Limb (tissue), 2 donors: ENCODE measurements around the gene SELENOI.
"Not testable (repeated sequence)": the region's sequence is repeated elsewhere in the genome, so short reads cannot be mapped to it uniquely, and the experiment has no call there.

Source experiments
- DNase-seq, 2 donors: peaks; one replicate each; pipeline ENCODE4 v3.0.0-alpha.2; 2016; ENCODE audit errors: extremely low spot score in 2 of 2

Gene SELENOI

DNA sequence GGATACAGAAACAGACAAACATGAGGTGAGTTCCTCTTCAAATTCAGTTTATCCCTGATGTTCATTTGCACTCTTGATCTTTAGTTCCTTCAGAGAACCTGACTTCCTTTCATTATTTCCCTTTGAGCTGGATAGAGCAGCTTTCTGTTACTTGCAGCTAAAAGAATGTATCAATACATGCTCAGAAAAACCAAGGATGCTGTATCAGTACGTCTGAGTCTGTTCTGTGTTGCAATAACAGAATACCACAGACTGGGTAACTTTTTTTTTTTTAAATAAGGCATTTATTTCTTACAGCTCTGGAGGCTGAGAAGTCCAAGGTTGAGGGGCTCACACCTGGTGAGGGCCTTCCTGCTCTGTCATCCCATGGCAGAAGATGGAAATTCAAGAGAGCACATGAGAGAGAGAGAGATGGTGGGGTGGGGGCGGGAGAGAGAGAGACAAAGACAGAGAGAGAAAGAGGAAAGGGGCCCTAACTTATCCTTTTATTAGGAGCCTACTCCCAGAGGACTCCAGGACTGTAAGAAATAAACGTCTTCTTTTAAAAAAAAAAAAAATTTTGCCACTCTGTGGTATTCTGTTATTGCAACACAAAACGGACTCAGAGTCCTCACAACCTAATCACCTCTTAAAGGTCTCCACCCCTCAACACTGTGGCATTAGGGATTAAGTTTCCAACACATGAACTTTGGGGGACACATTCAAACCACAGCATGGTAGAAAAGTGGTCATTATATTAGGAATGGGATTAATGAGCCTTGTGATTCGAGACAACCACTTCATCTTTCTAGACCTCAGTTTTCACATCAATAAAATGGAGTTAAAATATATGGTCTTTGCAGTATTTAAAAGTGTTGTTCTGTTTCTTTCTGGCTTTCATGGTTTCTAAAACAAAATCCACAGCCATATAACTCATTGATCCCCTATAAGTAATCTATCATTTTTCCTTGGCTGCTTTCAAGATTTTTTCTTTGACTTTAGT is 18.4 kb upstream of the SELENOI start:
- no peak for DNase-seq

DNA sequence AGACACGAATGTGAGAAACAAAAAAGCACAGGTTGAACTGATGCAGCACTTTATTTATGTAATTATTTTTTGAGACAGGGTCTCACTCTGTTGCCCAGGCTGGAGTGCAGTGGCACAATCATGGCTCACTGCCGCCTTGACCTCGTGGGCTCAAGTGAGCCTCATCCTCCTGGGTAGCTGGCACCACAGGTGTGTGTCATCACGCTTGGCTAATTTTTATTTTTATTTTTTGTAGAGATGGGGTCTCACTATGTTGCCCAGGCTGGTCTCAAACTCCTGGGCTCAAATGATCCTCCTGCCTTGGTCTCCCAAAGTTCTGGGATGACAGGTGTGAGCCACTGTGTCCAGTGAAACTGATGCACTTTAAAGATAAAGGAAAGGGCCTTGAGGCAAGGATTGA is 16.9 kb upstream of the SELENOI start:
- not testable (repeated sequence) for DNase-seq

DNA sequence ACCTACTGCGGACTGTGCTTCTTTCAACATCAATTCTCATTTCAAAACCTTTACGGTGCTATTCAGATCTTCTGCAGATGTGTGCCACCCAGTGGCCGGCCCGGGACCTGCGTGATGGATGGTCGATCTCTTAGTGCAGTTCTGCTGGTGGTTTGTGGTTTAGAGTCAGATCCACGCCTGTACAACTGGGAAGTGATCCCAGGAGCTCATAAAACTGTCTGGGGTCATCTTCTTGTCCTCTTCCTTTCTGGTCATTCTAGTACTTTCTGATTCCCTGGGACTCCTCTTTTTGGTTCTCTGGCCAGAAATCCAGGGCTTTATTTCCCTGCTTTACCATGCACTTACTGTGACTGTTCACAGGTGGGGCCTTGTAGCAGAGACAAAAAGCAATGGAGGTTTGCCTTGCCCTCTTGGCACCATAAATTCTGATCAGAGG is 15.8 kb upstream of the SELENOI start:
- peak; percentile 67 to 89 for DNase-seq

DNA sequence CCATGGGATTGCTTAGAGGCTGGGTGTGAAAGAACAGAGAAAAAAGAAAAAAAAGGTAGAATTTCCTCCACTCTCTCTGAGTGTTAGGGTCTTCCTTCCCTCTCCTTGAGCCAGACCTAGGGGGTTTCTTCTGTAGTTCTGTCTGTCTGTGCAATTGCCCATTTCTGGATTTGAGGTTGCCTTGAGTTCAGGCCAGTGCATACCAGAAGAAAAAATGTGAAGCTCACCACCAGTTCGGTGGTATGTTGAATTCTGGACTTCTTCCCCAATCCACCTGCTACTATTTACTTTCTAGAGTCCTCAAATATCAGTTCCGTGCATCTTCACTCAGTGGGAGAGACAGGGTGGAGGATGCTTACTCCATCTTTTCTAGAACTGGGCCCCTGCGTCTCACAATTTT is 15.3 kb upstream of the SELENOI start:
- DNase-seq: no peak

DNA sequence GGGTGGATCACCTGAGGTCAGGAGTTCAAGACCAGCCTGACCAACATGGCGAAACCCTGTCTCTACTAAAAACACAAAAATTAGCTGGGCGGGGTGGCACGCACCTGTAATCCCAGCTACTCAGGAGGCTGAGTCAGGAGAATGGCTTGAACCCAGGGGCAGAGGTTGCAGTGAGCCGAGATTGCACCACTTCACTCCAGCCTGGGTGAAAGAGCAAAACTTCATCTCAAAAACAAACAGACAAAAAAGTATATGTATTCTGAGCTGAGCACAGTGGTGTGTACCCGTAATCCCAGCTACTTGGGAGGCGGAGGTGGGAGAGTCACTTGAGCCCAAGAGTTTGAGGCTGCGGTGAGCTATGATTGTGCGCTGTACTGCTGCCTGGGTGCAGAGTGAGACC is 14.6 kb upstream of the SELENOI start:
- not testable (repeated sequence) for DNase-seq

DNA sequence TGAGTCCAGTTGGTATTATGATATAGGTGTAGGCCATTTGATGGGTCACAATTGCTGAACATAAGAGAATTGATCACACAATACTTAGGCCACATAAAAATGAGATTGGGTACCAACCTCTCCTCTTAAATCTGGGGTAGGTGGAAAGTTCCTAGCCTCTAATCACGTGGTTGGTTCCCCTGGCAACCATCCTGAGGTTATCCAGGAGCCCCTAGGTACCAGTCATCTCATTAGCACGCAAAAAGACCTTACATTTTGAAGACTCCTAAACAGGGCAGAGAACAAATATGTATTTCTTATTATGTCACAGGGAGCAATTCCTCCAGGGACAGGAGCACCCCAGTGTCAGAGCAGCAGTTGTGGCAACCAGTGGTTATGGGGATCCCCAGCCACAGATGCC is 12.7 kb upstream of the SELENOI start:
- DNase-seq: no peak

DNA sequence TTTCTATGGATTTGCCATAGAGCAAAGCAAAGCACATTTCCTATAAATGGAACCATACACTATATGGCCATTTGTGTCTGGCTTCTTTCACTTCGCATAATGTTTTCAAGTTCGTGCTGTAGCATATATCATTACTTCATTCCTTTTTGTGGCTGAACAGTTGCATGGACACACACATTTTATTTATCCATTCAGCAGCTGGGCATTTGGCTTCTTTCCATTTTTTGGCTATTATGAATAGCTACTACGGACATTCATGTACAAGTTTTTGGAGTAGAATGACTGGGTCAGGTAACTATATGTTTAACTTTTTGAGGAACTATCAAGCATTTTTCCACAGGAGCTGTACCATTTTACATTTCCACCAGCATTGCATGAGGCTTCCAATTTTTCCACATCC is 10.7 kb upstream of the SELENOI start:
- no peak for DNase-seq

DNA sequence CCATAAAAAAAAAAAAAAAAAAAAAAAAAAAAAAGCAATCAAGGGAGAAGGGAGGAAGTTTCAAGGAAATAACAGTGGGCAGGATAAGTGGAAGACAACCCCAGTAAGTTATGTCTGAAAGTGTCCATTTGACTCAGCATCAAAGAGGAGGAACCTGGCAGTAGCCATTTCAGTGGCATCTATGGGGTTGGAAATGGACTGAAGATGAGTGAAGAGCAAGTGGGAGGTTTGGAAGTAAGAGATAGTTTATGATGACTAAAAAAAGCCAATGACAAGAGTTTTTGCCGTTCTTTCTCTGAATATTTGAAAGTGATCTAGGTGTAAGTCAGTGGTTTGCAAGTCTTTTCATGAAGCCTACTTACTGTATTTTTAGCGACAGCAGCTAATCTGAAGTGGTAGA is 9.2 kb upstream of the SELENOI start:
- DNase-seq: no peak

DNA sequence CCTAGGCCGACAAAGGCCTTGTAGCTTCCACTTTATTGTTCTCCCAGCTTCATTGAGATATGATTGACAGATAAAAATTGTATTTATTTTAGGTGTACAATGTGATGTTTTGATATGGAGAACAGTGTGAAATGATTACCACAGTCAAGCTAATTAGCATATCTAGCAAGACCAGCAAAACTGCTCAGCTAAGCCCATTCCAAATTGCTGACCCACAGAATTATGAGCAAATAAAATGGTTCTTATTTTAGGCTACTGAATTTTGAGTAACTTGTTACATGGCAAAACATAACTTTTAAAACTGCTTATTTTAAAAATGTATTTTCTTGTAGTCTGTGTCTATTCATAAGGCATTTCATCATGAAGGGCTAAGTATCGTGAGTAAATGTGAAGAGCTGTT is 8.6 kb upstream of the SELENOI start:
- DNase-seq: no peak

DNA sequence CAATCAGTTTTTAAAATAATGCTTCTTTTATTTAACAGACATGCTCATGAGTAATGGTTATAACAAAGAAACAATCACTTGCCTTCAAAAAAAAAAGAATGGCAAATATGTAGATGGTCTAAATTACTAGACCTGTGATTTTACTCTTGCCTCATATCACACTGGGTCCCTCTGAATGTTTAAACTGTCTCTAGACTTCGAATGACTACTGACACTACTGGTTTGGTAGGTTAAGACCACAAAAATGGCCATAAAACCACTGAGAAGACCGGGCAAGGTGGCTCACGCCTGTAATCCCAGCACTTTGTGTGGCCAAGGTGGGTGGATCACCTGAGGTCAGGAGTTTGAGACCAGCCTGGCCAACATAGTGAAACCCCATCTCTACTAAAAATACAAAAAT is 5.1 kb upstream of the SELENOI start:
- DNase-seq: no peak

DNA sequence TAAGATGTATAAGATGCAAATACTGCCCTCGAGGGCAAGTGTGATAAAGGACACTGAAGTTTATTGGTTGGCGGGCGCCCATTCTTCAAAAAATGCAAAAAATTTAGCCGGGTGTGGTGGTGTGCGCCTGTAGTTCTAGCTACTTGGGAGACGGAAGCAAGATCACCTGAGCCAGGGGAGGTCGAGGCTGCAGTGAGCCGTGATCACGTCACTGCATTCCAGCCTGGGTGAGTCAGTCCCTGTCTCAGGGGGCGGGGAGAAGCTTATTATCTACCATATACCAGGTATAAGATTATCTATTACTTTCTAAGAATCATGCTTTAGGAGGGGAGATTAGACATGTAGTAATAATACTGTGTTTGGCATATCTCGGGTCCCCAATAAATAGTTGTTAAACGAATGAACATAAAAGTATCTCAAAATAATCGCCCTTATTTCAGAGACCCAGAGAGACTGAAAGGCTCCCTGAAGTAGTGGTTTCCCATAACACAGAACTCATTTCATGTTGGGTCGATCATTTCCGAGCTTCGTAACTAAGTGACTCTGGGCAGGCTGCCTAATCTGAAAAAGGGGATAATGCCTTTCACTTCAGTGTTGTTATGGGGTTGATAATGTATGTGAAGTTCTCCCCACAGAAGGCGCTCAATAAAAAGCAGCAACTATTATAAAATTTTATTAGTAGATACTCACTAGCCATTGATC is 1.2 kb upstream of the SELENOI start:
- peak; percentile 9 to 37 for DNase-seq

DNA sequence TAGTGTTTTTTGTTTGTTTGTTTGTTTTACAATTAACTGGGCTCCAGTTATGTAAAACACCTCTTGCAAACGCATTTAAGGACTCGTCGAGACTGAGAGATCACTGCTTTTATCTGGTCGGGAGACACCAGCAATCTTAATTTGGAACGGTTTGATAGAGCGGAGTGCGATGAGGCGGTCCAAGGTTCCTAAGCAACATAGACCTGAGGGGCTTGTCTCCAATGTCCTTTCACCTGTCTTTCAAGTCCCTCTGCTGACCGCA is 729 bp upstream of the SELENOI start:
- DNase-seq: no peak

DNA sequence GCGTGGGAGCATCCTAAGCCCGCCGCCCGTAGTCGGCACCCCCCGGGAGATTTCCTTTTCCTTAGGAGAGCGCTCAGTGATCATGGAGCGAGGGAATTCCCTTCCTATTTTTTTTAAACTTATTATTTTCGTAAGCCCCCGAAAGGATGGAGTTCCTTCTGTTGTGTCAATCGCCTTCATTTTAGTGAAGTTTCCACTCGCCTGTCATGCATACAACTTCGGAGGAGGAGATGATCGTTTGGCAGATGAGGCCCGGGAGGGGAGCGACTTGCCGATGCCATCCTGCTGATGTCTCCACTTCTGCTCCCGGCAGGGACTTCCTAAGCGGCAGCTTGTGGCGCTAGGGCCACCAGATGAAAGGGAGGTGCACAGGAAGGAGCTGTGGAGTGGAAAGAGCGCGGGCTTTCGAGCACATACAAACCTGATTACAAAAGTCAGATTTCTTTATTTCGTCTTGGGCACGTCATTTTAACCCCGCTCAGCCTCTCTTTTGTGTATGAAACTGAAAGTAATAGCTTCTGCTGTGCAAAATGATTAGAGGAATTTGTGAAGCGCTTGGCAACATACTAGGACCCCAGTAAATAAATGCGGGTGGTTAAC is 611 bp downstream of the SELENOI start, which contains the start of gene ADGRF3:
Gene ADGRF3 (minus strand): TSS at position 336 of the 600 bp plus-strand sequence. CDS start 555 bp downstream, outside the sequence.
- peak; percentile 13 to 71 for DNase-seq

DNA sequence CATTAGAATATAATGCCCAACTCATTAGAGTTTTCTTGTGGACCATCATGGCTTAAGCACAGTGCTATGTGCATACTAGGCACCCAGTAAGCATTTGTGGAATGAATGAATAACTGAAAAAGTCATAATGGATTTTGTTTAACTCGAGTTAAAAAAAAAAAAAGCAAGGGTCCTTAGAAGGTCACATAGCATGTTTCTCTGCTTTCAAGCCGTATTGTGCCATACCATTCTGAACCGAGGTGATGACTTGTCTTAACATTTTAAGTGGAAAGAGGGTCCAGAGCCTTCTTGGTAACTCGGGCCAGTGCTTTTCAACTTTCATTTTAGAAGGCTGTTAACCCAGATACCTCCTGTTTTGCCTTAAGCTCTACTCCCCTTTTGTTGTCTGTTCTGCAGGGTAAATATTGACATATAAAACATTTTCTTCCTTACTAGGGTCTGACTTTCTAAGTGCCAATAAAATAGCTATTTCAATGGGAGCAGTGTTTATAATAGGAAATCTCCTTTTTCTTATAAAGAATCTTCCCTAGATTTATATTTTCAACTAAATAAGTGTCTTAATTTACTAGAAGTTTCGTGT is 1.4 kb downstream of the SELENOI start:
- no peak for DNase-seq

DNA sequence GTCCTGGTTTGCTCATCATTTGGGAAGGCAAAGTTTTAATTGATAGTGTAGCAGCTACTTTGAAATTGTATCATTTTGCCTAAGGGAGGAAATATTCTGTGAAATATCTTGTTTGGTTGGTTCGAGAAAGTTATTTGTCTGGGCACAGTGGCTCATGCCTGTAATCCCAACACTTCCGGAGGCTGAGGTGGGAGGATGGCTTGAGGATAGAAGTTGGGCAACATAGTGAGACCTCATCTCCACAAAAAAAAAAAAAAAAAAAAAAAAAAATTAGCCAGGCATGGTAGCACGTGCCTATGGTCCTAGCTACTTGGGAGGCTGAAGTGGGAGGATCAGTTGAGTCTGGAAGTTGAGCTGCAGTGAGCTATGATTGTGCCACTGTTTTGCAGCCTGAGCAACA is 3.7 kb downstream of the SELENOI start:
- DNase-seq: no peak

DNA sequence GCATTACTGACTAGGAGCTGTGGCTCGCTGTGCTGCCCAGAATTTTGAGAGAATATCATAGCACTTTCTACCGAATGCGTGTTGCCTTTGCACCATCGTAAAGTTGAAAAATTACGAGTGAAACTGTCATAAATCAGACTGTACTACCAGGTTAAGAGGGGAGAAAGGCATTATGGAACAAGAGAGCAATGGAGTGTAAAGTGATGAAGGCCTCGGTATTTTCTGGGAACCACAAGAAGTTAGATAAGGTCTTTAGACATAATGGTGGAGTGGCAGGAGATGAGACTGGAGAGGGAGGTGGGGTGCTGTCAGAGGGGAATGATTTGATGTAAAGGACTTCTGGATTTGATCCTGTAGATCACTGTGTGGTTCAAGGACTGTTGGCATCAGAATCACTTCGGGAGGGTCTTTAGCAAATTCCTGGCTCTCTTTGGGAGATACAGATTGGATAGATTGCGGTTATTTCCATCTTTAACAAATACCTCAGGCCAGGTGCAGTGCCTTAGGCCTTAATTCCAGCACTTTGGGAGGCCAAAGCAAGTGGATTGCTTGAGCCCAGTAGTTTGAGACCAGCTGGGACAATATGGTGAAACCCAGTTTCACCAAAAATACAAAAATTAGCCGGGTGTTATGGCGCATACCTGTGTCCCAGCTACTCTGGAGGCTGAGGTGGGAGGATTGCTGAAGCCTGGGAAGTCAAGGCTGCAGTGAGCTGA is 5.6 kb downstream of the SELENOI start:
- DNase-seq: no peak

DNA sequence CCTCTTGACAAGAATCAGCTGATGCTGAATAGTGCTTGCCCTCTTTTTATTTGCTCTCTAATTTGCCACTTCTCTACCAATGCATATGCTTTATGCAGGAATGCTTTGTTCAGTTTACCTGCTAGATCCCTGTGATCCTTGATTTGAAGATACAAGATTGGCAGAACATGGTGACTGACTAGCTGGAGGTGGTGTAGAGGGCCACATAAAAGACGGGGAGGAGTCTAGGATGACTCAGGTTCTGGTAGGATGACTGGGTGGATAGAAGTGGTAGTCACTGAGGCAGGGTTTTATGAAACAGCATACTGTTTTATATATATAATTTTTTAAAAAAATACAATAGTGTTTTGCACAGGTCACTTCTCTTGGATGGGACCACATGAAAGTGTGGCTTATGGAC is 6.9 kb downstream of the SELENOI start:
- no peak for DNase-seq

DNA sequence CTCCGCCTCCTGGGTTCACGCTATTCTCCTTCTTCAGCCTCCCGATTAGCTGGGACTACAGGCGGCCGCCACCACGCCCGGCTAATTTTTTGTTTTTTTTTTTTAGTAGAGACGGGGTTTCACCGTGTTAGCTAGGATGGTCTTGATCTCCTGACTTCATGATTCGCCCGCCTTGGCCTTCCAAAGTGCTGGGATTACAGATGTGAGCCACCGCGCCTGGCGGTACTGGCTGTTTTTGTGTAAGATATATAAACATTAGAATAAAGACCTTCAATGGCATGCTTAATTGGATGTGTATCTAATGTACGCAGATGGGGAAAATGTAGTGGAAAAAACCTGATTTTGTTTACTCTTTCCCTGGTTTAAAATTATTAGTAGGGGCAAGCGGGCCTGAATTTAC is 8.5 kb downstream of the SELENOI start:
- not testable (repeated sequence) for DNase-seq

DNA sequence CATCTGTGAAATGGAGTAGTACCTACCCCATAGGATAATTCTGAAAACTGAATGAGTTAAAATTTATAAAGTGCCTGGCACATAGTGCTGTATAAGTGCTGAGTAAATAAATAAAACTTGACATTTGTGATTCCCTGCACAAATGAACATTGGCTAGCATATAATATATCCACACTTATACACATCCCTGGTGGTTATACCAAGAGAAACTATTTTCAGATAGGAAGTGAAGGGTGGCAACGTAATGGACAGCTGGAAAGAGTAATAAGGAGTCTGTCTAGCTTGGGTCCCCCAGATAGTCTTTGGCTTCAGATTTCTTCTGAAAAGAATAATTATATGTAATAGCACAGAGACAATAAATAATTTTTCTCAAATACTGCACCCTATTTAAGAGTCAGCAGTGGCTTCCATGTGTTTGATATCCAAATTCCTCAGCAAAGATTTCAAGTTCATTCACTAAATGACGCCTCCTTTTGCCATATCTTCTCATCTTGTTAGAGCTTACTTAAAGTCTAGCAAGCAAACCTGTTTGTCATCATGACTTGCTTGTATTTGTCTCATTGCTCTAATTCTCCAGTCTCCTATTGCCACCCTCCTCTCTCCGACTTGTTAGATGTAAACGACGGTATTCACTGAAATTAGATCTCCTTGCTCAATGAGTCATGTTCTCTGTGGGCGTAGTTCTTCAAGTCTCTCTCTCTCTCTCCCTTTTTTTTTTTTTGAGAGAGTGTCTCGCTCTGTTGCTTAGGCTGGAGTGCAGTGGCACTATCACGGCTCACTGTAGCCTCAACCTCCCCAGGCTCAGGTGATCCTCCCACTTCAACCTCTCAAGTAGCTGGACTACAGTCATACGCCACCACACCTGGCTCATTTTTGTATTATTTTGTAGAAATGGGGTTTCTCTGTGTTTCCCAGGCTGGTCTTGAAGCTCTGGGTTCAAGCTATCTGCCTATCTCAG is 9.4 kb downstream of the SELENOI start:
- no peak for DNase-seq

DNA sequence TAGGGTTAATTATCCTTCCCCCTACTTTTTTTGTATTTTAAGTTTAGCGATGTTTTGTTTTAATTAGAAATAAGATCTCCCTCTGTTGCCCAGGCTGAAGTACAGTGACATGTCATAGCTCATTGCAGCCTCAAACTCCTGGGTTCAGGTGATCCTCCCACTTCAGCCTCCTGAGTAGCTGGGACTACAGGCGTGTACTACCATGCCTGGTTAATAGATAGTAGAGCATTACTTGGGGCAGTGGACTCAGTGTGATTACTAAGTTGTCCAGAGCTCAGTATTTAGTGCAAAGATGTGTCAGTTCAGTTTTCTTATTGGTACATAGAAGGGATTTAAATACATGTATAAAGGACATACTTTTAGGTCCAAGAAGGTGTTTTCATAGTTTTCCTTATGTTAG is 10.2 kb downstream of the SELENOI start:
- DNase-seq: no peak
